Activated T-cell treated with anti-CD3 and anti-CD28 coated beads, Interleukin-2, amount 50 U/mL, for 72 hours (primary cell): ENCODE measurements around the gene B3GALNT2. TPM values are rescaled to one million over a fixed set of nuclear protein-coding genes. Genes with fewer than 3 reads are reported as not detected.

Experiments
- ATAC-seq, 2 donors: fragments of 150-1000 bp; cut with Tn5 transposase; replicated peaks in 1 of 2; 2 replicates each; pipeline ENCODE4 v1.10.0; 2021; ENCODE audit warnings: moderate library complexity in 2 of 2, mild to moderate bottlenecking in 1 of 2
- DNase-seq, 2 donors: peaks; one replicate each; pipeline ENCODE4 v3.0.0; 2021 to 2022; ENCODE audit warnings: mixed read lengths in 1 of 2
- H3K27ac Mint-ChIP-seq: one replicate; pipeline ENCODE4 v1.8.0; 2022; ENCODE audit warnings: mild to moderate bottlenecking, moderate library complexity, mixed read lengths
- H3K27me3 Mint-ChIP-seq: one replicate; pipeline ENCODE4 v1.8.0; 2022; ENCODE audit warnings: low read depth, mixed read lengths
- H3K36me3 Mint-ChIP-seq, 2 donors: one replicate each; pipeline ENCODE4 v1.8.0; 2022; ENCODE audit warnings: mixed read lengths in 2 of 2, mild to moderate bottlenecking in 1 of 2; ENCODE audit not compliant: insufficient read depth in 2 of 2
- H3K4me1 Mint-ChIP-seq: one replicate; pipeline ENCODE4 v1.8.0; 2022; ENCODE audit warnings: low read depth, mixed read lengths
- H3K4me3 Mint-ChIP-seq, 2 donors: one replicate each; pipeline ENCODE4 v1.8.0; 2022; ENCODE audit warnings: mild to moderate bottlenecking in 2 of 2, mixed read lengths in 2 of 2, moderate library complexity in 2 of 2
- H3K9me3 Mint-ChIP-seq, 2 donors: one replicate each; pipeline ENCODE4 v1.8.0; 2022; ENCODE audit warnings: mixed read lengths in 2 of 2
- total RNA-seq, 2 donors: library from RNA; stranded (reverse); gene quantifications; one replicate each; pipeline ENCODE4 v1.2.3, GENCODE V29; 2022

B3GALNT2 gene
- total RNA-seq, 2 donors from 2014 or later, result 8.8 to 9.1 TPM

DNA sequence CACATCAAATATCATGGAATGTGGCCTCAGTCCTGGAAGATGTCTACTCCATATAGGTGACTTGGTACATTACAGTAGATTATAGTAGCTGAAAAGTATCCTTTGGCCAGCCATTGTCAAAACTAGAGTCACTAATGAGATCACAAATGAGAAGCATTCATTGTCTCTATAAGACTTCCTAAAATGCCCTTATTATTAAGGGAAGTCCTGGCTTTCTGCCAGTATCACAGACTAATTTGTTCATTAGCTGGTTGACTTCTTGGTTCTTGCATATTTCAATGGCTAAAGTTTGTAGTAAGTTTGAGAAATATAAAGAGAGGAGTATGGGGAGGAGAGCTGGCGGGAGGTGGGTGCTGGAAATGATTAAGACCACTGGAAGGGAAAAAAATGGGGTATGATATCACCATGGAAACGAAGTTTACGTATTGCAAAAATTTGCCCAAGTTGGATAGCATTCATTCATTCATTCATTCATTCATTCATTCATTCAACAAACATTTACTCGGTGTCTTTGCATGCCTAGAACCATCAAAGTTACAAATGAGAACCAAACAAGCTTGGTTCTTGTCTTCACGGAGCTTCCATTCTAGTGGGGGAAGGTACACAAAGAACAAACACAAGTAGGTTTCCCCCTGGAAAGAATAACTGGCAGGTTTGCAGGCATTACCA, 11.7 kb upstream of the B3GALNT2 start:
- Mint-ChIP-seq H3K4me3 (no peak overlapping the region), H3K36me3 (no peaks in the 10 kb centered on the region), H3K4me1 (no peaks in the 10 kb centered on the region), H3K27ac (no peak overlapping the region), H3K27me3 (no peaks in the 10 kb centered on the region), H3K9me3 (no peaks in the 10 kb centered on the region)
- ATAC-seq, result no peak
- no peak for DNase-seq

DNA sequence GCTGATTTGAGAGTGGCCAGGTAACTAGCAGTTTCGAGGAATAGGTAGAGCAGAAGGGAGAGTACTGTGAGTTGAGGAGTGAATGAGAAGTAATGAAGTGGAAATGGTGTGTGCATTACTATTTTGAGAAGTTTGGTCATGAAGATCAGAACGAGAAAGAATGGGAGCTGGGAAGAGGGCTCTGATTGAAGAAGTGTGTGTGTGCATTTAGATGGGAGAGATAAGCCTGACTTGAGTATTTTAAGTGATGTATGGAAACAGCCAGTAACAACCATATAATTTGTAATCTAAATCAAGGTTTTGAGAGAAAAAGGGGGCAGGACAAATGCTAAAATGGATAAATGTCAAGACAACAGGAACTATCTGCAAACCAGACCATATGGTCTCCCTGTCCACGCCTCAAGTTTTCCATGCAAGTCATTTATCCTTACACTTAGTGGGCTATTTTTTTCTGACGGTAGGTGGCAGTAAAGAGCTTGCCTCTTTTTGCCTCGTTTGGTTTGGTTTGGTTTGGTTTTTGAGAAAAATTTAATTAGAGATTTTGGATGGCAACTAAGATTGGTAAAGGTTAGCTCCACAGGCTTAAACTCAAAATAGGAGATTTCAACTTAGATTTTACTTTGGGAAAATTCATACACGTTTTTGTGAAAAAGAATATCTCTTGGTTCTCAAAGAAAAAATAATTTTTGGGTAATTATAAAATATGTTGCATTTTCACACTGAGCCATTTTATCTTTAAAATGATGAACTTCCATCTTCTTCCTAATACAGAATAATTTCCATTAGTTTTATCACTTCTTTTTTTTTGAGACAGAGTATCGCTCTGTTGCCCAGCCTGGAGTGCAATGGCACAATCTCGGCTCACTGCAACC, 9.5 kb upstream of the B3GALNT2 start:
- DNase-seq (peak; percentile 32 to 63), ATAC-seq (peak; percentile 45 to 49)
- Mint-ChIP-seq H3K4me3 (no peak overlapping the region), H3K9me3 (no peaks in the 10 kb centered on the region), H3K4me1 (no peaks in the 10 kb centered on the region), H3K36me3 (no peaks in the 10 kb centered on the region), H3K27ac (no peak overlapping the region), H3K27me3 (no peaks in the 10 kb centered on the region)

DNA sequence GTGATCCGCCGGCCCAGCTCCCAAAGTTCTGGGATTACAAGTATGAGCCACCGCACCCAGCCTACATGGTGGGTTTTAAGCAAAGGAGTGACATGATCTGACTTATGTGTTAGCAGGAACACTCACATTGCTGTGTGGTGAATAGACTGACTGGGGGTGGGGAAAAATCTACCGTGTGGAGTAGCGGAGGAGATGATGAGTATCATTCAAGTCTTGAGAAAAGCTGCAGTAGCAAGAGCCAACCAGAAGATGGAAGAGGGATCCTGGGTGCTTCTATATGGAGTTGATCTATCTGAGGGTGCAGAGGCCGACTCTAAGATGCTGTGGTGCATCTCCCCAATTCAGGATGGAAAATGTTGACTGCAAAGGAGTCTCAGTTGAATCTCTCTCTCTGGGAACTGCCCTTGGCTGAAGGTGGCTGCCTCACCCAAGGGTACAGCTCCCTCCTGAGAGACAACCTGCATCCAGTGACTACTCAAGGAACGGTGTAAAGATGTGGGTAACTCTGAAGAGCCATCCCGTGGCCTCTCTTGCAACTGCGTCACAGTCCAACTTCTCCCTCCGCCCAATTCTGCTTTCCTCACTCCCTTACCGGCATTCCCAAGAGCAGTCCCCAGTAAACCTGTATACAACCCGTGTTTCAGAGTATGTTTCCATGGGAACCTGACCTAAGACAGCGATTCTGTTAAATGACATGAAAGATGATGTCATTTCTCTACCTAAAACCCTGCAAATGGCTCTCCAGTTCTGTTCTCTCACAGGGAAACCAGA, 7.4 kb upstream of the B3GALNT2 start:
- DNase-seq (no peak), ATAC-seq (peak in 1 of 2 donors; percentile 27)
- Mint-ChIP-seq H3K36me3 (no peaks in the 10 kb centered on the region), H3K27me3 (no peaks in the 10 kb centered on the region), H3K4me1 (peaks cover 2% of the 10 kb centered on the region), H3K9me3 (no peaks in the 10 kb centered on the region), H3K27ac (no peak overlapping the region), H3K4me3 (no peak overlapping the region)

DNA sequence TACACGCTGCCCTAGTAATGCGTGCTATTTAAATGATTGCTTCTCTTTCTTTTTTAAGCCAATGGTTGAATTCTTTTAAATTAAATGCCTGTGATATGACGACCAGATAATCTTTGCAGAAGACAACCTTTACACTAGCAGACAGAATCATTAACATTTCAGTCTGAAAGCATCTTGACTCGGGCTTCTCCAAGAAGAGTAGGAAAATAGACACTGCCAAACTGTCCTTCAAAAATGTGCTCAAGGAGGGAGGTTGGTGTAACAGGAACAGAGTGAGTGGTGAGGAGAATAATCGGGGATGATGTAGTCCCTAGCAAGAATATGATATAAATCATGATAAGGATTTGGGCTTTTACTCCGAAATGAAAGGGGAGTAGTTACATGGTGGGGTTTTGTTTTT, 6.6 kb upstream of the B3GALNT2 start:
- H3K36me3 Mint-ChIP-seq, result no peaks in the 10 kb centered on the region
- ATAC-seq, result no peak
- no peaks in the 10 kb centered on the region for H3K9me3 Mint-ChIP-seq
- H3K27ac Mint-ChIP-seq, result no peak overlapping the region
- H3K4me3 Mint-ChIP-seq, result no peak overlapping the region
- H3K4me1 Mint-ChIP-seq, result peaks cover 8% of the 10 kb centered on the region
- DNase-seq, result no peak
- no peaks in the 10 kb centered on the region for H3K27me3 Mint-ChIP-seq

DNA sequence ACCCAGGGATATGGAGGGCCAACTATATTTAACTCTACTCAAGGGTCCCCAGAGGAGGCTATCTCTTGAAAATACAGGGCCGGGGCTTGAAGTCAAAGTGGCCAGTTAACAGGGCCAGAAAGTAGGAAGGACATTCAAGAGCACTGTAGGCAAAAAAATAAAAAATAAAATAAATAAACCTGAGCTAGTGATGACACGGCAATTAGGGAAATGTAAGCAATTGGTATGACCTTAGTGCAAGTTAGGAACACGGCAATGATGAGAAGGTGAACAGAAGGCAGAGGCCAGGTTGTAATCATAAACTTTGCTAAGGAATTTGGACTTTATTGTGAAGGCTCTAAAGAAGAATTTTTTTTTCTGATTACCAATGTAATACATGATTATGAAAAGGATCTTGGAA, 3.4 kb upstream of the B3GALNT2 start:
- Mint-ChIP-seq H3K27ac (no peak overlapping the region), H3K27me3 (no peaks in the 10 kb centered on the region), H3K9me3 (no peaks in the 10 kb centered on the region), H3K4me1 (peaks cover 19% of the 10 kb centered on the region), H3K4me3 (no peak overlapping the region), H3K36me3 (no peaks in the 10 kb centered on the region)
- ATAC-seq (no peak), DNase-seq (no peak)

DNA sequence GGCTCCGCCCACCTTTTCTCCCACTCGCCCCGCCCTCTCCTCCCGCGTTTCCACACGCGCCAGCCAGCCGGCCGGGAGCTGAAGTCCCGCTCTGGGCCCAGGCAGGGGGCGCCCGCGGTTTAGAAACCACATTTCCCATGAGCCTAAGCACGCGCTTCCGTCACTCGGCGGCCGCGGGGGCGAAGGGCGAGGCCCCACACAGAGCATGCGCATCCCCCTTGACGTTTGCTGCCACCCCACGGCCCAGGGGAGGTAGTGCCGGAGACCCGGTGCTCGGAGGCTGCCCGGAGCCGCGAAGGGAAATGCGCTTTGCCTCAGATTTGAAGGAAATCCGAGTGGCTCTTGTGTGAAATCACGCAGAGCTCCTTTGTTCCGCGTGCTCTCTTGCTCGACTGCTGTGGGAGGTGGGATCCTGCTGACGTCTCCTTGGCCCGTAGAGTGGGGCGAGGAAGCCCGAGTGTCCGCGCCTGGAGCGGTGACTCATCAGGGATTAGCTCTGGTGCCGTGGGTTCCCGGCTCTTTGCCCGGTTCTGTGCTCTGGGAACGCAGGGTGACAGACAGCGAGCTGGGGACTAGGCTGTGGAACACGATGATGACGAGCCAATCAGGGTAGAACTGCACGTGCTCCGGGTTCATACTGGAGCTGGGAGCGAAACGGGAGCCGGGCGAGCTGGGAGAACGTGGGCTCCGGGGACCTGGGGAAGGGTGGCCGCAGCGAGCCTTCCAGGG, 406 bp upstream of the B3GALNT2 start:
- Mint-ChIP-seq H3K4me3 (peak overlapping the region; percentile 96 to 97), H3K27ac (peak overlapping the region; percentile 93), H3K9me3 (no peaks in the 10 kb centered on the region), H3K27me3 (no peaks in the 10 kb centered on the region), H3K36me3 (no peaks in the 10 kb centered on the region), H3K4me1 (peaks cover 30% of the 10 kb centered on the region)
- DNase-seq, result peak; percentile 98 to 99
- peak; percentile 84 to 85 for ATAC-seq

DNA sequence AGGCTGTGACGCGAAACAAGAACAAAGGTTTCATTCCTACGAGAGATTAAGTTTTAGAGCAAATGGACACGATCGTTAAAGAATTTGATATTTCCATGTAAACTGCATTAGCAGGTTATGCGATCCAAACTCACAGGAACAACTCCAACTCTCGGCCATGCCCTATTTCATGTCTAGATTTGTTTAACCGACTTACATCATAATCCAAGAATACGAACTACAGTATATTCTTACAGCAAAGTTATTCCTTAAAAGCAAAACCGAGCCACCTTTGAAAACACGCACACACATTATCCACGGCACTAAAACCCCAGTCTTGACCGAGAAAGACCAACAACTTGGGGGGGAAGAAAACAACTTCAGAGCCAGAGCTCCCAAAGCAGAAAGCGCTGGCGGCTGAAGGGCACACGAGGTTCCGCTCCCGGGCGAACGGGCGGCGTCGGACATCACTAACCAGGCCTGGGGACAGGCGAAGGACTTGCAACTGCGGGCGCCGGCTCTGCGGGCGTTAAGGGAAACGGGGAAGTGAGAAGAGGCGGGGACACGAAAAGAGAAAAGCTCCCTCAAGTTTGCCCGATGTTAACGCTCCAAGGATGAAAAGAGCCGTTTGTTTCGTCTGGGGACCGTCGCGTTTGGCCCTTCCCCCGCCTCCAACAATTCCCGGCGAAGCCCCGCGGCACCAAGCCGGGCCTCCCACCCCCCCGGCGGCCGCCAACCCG, 690 bp downstream of the B3GALNT2 start:
- peak overlapping the region; percentile 93 to 99 for H3K4me3 Mint-ChIP-seq
- peak overlapping the region; percentile 92 for H3K27ac Mint-ChIP-seq
- H3K4me1 Mint-ChIP-seq, result peaks cover 30% of the 10 kb centered on the region
- H3K36me3 Mint-ChIP-seq, result no peaks in the 10 kb centered on the region
- H3K27me3 Mint-ChIP-seq, result no peaks in the 10 kb centered on the region
- peak; percentile 37 to 50 for DNase-seq
- H3K9me3 Mint-ChIP-seq, result no peaks in the 10 kb centered on the region
- ATAC-seq, result no peak

DNA sequence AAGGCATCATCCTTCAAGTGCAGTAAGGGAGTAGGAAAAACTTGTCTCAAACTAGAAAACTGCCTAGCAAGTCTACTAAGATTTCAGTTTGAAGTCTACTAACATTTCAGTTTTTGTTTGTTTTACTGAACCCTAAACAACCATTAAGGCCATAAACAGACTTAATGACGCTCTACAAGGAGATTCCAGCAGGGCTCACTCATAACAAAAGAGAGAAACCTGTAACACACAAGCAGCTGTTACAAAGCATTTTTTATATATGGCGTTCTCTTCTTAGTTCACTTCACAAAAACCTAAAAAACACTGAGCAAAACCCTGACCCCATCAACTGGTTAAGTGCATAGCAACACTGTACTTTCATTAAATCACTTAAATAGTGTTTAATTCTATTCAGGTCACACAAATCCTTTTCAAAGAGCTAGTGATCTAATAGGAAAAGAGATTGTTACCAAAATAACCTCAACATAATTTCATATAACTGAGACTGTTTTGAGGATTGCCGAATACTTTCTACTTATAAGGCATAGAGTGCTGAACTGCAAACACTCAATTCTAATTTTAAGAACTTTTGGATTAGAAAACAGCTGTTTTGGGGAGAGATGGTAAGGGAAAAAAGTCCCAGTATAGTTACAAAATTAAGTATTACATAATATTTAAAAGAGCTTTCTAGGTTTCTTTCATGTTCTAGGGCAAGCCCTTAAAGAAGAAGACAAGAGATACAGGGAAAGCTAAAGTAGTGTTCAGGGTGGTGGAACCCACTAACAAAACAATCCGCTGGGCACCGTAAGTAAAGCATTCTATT, 1.4 kb downstream of the B3GALNT2 start:
- DNase-seq (no peak), ATAC-seq (no peak)
- Mint-ChIP-seq H3K27me3 (no peaks in the 10 kb centered on the region), H3K36me3 (no peaks in the 10 kb centered on the region), H3K4me3 (peak overlapping the region; percentile 93 to 99), H3K9me3 (no peaks in the 10 kb centered on the region), H3K4me1 (peaks cover 30% of the 10 kb centered on the region), H3K27ac (peak overlapping the region; percentile 92)

DNA sequence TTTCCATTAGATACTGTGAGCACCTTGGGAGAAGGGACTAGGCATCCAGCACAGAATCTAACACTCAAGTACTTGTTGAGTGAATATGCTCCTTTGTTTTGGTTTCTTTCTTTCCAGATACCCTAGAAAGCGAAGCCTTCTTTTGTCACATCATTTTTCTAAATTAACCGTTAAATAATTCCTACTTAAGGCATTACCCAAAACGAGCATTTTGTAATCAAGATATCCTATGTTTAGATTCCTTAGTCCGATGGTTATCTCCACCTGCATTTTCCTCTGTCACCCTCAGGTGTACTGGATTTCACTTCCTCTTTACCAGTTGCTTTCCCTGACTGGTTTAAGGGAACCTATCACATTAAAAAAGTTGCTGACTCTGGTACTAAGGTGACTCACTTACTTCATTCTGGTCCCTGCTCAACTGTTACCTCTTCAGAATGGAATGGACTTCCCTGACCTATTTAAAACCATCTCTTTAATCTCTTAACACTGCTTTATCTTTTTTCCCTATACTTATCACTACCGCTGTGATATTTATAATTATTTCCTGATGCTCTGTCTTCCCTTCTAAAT, 3.2 kb downstream of the B3GALNT2 start:
- ATAC-seq (no peak), DNase-seq (no peak)
- Mint-ChIP-seq H3K36me3 (no peaks in the 10 kb centered on the region), H3K27me3 (no peaks in the 10 kb centered on the region), H3K27ac (peak overlapping the region; percentile 22), H3K9me3 (no peaks in the 10 kb centered on the region), H3K4me1 (peaks cover 22% of the 10 kb centered on the region), H3K4me3 (no peak overlapping the region)

DNA sequence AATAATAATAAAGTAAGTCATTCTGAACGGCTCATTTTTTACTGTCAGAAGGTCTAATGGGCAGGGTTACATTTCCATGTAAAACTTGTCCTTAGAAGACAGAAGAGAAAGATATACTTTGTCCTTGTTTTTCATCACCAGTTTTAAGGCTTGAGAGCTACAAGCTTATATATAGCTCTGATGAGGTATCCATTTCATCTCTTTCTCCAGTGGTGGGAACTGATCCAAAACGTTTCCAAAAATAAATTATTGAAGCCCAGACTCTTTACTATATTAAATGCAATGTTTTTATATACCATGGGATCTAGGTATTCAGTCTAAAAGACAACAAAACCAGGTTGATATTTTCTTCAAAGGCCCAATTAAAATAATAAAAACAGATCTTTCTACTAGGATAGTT, 8.7 kb downstream of the B3GALNT2 start:
- Mint-ChIP-seq H3K36me3 (peaks cover 7 to 15% of the 10 kb centered on the region in 2 donors), H3K9me3 (no peaks in the 10 kb centered on the region), H3K27ac (no peak overlapping the region), H3K27me3 (no peaks in the 10 kb centered on the region), H3K4me3 (no peak overlapping the region), H3K4me1 (peaks cover 25% of the 10 kb centered on the region)
- ATAC-seq, result no peak
- no peak for DNase-seq

DNA sequence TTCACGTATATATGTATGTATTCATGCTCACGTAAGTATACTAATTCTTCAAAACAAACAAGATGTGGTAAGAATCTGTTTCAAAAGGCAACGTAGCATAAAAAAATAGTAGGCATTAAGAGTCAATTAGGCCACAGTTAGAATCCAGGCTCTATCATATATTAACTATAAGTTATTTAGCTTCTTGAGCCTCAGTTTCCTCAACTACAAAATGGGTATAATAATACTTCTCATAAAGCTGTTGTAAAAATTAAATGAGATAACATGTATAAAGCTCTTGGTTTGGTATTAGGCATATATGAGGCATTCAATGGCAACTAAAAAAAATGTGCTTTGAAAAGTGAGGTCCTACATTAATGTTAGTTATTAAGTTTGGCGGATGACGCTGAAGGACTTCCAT, 9.2 kb downstream of the B3GALNT2 start:
- no peaks in the 10 kb centered on the region for H3K9me3 Mint-ChIP-seq

More for the DNA sequence above, 9.2 kb downstream of the B3GALNT2 start:
- DNase-seq (no peak), ATAC-seq (no peak)
- peaks cover 28% of the 10 kb centered on the region for H3K4me1 Mint-ChIP-seq
- H3K4me3 Mint-ChIP-seq, result no peak overlapping the region
- no peak overlapping the region for H3K27ac Mint-ChIP-seq
- H3K27me3 Mint-ChIP-seq, result no peaks in the 10 kb centered on the region
- peaks cover 7 to 15% of the 10 kb centered on the region in 2 donors for H3K36me3 Mint-ChIP-seq
